Neutrophil (primary cell): ENCODE measurements around the gene MT1A.

Source experiments
- H3K27ac ChIP-seq: fragments of 200-600 bp; sonication (generic); 2 replicates; pipeline ENCODE4 v1.5.1; 2016; ENCODE audit warnings: mild to moderate bottlenecking, moderate library complexity
- H3K27me3 ChIP-seq: fragments of 200-600 bp; sonication (generic); 2 replicates; pipeline ENCODE4 v1.6.0; 2016; ENCODE audit warnings: mild to moderate bottlenecking
- H3K36me3 ChIP-seq: fragments of 200-600 bp; sonication (generic); 2 replicates; pipeline ENCODE4 v1.5.1; 2017
- H3K4me1 ChIP-seq, 2 experiments: fragments of 200-600 bp in 1 of 2; sonication (generic) in 1 of 2; 1 replicate in 1 of 2; 2 replicates in 1 of 2; pipeline versions ENCODE4 v1.5.1 to v1.6.1; 2013 to 2016; ENCODE audit warnings: low read depth in 1 of 2, low read length in 1 of 2, mild to moderate bottlenecking in 1 of 2, moderate library complexity in 1 of 2; ENCODE audit not compliant: control insufficient read depth in 1 of 2, insufficient read depth in 1 of 2
- H3K4me3 ChIP-seq, 2 experiments: fragments of 200-600 bp in 1 of 2; sonication (generic) in 1 of 2; 1 replicate in 1 of 2; 2 replicates in 1 of 2; pipeline ENCODE4 v1.5.1; 2013 to 2016; ENCODE audit warnings: low read depth in 1 of 2, low read length in 1 of 2, mild to moderate bottlenecking in 1 of 2, moderate library complexity in 1 of 2
- H3K9me3 ChIP-seq: fragments of 200-600 bp; sonication (generic); 2 replicates; pipeline ENCODE4 v1.5.1; 2016
- CTCF ChIP-seq: fragments of 200-600 bp; sonication (generic); IDR thresholded peaks from 2 replicates; pipeline ENCODE4 v1.5.1; 2016; ENCODE audit warnings: antibody characterized with exemption

MT1A gene

GRCh38 chr16:56637814-56638750 lies at the start of gene MT1A:
MT1A (plus strand) TSS chr16:56638666; CDS start chr16:56638739, 73 bp downstream.
- Histone ChIP-seq H3K4me1 (peaks cover 0 to 3% of the 10 kb centered on the region in 2 experiments), H3K27me3 (peaks cover 100% of the 10 kb centered on the region), H3K9me3 (no peaks in the 10 kb centered on the region), H3K36me3 (no peaks in the 10 kb centered on the region), H3K4me3 (no peak within 1 kb of the TSS), H3K27ac (no peak within 1 kb of the TSS)
- no peak for TF ChIP-seq CTCF

GRCh38 chr16:56588781-56589140 lies 49.7 kb upstream of the MT1A start:
- Histone ChIP-seq H3K27me3 (peaks cover 74% of the 10 kb centered on the region), H3K4me3 (no peak overlapping the region), H3K27ac (no peak overlapping the region), H3K36me3 (no peaks in the 10 kb centered on the region), H3K4me1 (peaks cover 0 to 6% of the 10 kb centered on the region in 2 experiments), H3K9me3 (no peaks in the 10 kb centered on the region)
- no peak for TF ChIP-seq CTCF

DNA sequence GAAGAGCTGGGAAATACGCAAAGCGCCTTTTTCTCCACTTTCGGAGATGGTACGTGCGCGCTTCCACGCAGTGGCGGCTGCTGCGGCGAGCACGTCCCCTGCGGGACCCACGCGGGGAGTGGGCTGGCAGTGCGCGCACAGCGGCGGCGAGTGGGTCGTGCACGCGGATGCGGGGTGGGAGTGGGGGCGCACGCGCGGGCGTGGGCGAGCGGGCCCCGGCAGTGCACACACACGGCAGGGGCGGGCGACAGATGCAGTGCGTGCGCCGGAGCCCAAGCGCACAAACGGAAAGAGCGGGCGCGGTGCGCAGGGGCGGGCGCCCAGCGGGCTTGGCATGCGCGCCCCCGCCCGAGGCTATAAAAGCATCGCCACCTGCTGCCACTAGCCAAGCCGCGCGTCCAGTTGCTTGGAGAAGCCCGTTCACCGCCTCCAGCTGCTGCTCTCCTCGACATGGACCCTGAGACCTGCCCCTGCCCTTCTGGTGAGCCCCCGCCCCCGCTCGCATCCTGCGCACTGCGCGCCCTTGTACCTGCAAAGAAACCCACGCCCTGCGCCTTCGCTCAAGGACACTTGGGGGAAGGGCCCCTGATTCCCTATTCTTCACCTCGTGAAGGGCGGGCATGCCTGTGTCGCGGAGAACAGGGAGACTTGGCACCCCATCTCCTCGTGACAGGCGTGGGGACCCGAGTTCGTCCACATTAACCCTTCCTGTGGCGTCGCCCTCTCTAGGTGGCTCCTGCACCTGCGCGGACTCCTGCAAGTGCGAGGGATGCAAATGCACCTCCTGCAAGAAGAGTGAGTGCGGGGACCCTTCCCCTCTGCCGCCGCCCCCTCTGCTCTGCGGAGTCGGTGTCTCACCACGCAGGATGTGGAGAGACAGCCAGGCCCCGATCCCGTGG lies 49.1 kb upstream of the MT1A start, which contains the start of gene MT3:
Gene MT3, plus strand, starts transcription at position 388 of the 899 bp plus-strand sequence. Its CDS starts 63 bp downstream, at position 451.
- Histone ChIP-seq H3K9me3 (no peaks in the 10 kb centered on the region), H3K27me3 (peaks cover 67% of the 10 kb centered on the region), H3K4me3 (no peak within 1 kb of the TSS), H3K4me1 (peaks cover 0 to 6% of the 10 kb centered on the region in 2 experiments), H3K36me3 (no peaks in the 10 kb centered on the region), H3K27ac (no peak within 1 kb of the TSS)
- no peak for TF ChIP-seq CTCF

DNA sequence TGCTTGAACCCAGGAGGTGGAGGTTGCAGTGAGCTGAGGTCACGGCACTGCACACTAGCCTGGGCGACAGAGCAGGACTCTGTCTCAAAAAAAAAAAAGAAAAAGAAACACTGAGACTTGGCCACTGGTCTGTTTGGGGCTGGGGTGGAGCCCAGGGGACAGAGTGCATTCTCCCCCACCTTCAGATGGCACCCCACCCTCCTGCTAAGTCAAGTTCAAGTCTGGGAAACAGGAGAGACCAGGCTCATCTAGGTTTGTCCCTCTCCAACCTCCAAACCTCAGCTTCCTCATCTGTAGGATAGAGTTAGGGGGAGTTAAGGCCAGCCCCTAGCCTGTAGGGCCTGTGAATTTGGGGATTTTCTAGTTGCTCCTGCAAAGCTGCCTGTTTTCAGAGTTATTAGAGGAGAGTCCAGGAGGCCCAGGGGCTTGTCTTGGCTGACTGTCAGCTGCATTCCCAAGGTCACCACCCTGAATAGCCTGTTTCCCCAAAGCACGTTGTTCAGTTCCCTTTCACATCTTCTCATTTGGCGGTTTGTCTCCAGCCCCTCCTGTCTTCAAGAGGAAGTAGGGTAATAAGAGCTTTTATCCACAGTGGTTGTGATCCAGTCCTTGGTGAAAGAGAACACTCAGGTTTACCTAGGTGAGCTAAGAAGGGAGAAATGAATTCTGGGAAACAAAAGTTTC lies 46.9 kb upstream of the MT1A start:
- Histone ChIP-seq H3K36me3 (no peaks in the 10 kb centered on the region), H3K27me3 (peaks cover 47% of the 10 kb centered on the region), H3K27ac (no peak overlapping the region), H3K4me1 (peaks cover 0 to 6% of the 10 kb centered on the region in 2 experiments), H3K9me3 (no peaks in the 10 kb centered on the region), H3K4me3 (no peak overlapping the region)
- no peak for TF ChIP-seq CTCF
